ENCODE results near the gene PTPRC.

Gene PTPRC

DNA sequence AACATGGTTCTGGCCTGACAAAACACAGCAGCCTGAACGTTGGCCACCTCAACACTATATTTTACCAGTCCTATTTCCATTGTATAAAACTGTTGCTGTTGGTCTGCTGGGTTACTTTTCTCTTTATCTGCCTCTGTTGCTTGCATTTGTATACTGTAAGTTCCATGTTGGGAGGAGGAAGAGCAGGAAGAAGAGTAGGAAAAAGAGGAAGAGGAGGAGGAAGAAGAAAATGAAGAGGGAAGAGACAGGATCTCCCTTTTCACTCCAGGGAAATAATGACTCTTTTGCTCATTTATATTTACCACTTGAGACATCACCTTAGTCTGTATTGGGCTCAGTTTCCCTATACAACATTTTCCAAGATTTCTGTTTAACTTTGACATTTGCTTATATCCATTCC lies 134.2 kb downstream of the PTPRC start:
- CTCF ChIA-PET = interaction anchor here (1.6 kb wide), 1 partner anchor 340 kb away, joined by 4 read pairs; no protein-coding TSS in a partner anchor
- no peak for DNase-seq (ENCODE audit: extremely low spot score)
- TF ChIP-seq SP1 (IDR thresholded peaks at IDR 0.05) (no peak), NFRKB (IDR thresholded peaks at IDR 0.05) (no peak), ZNF384 (IDR thresholded peaks at IDR 0.05) (no peak), ELF4 (IDR thresholded peaks at IDR 0.05) (no peak), CTBP1 (IDR thresholded peaks at IDR 0.05; ENCODE audit: borderline replicate concordance) (no peak), BHLHE40 (IDR thresholded peaks at IDR 0.05; ENCODE audit: borderline replicate concordance) (no peak), LEF1 (IDR thresholded peaks at IDR 0.05; ENCODE audit: borderline replicate concordance) (no peak), HDGF (IDR thresholded peaks at IDR 0.05; ENCODE audit: borderline replicate concordance) (no peak), ARNT (IDR thresholded peaks at IDR 0.05) (no peak), TARDBP (IDR thresholded peaks at IDR 0.05) (no peak), L3MBTL2 (conservative IDR thresholded peaks at IDR 0.05) (no peak), FOXK2 (IDR thresholded peaks at IDR 0.05) (no peak), SUZ12 (IDR thresholded peaks at IDR 0.05) (no peak), FOXM1 (IDR thresholded peaks at IDR 0.05; ENCODE audit: borderline replicate concordance) (no peak), FOXA1 (IDR thresholded peaks at IDR 0.05) (no peak)
- TF ChIP-seq, protein P1, sequence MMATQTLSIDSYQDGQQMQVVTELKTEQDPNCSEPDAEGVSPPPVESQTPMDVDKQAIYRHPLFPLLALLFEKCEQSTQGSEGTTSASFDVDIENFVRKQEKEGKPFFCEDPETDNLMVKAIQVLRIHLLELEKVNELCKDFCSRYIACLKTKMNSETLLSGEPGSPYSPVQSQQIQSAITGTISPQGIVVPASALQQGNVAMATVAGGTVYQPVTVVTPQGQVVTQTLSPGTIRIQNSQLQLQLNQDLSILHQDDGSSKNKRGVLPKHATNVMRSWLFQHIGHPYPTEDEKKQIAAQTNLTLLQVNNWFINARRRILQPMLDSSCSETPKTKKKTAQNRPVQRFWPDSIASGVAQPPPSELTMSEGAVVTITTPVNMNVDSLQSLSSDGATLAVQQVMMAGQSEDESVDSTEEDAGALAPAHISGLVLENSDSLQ (IDR thresholded peaks at IDR 0.05) = no peak
- POLR2A ChIA-PET = interaction anchor here (0.9 kb wide), 1 partner anchor 163 kb away, joined by 3 read pairs; no protein-coding TSS in a partner anchor

DNA sequence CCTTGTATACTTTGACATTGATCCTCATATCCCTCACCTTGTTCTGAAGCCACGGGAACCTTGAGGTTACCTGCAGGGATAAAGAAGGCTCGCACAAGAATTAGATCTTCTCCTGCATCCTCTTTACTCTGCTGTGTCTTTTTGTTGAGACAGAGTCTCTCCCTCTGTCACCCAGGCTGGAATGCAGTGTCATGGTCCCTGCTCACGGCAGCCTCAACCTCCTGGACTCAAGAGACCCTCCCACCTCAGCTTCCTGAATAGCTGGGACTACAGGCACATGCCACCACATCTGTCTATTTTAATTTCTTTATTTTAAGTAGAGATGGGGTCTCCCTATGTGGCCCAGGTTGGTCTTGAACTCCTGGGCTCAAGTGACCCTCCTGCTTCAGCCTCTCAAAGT lies 134.7 kb downstream of the PTPRC start:
- ChIA-PET POLR2A (interaction anchor here (0.9 kb wide), 1 partner anchor 163 kb away, joined by 3 read pairs; no protein-coding TSS in a partner anchor), CTCF (interaction anchor here (1.6 kb wide), 1 partner anchor 340 kb away, joined by 4 read pairs; no protein-coding TSS in a partner anchor)
- no peak for DNase-seq (ENCODE audit: extremely low spot score)
- TF ChIP-seq L3MBTL2 (conservative IDR thresholded peaks at IDR 0.05) (no peak), LEF1 (IDR thresholded peaks at IDR 0.05; ENCODE audit: borderline replicate concordance) (no peak), CTBP1 (IDR thresholded peaks at IDR 0.05; ENCODE audit: borderline replicate concordance) (no peak), FOXK2 (IDR thresholded peaks at IDR 0.05) (no peak), SP1 (IDR thresholded peaks at IDR 0.05) (no peak), HDGF (IDR thresholded peaks at IDR 0.05; ENCODE audit: borderline replicate concordance) (no peak), ELF4 (IDR thresholded peaks at IDR 0.05) (no peak)
- TF ChIP-seq, protein P1 (IDR thresholded peaks at IDR 0.05) = no peak

DNA sequence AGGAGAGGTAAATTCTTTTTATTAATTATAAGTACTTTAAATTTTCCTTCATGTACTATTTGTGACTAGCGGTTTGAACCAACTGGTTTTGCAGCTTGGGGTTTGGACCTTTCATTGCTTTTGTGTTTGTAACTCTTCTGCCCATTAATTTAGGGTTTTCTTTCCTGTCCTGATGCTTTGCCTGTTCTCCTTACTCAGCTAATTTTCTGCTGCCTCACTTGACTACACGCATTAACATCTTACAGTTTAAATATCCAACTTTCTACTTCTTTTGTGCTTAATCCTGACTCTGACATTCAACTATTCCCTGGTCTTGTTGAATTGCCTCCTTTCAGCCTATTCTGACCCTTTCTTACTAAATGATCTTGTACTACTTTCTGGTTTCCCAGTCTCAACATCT lies 135.6 kb downstream of the PTPRC start:
- ChIA-PET CTCF (no interaction called here), POLR2A (no interaction called here)
- DNase-seq (ENCODE audit: extremely low spot score) = no peak
- TF ChIP-seq ELF4 (IDR thresholded peaks at IDR 0.05) = no peak
- TF ChIP-seq L3MBTL2 (conservative IDR thresholded peaks at IDR 0.05) = no peak
- TF ChIP-seq HDGF (IDR thresholded peaks at IDR 0.05; ENCODE audit: borderline replicate concordance) = no peak
- no peak for TF ChIP-seq CTBP1 (IDR thresholded peaks at IDR 0.05; ENCODE audit: borderline replicate concordance)
- no peak for TF ChIP-seq ARNT (IDR thresholded peaks at IDR 0.05)
- TF ChIP-seq SP1 (IDR thresholded peaks at IDR 0.05) = no peak
- TF ChIP-seq LEF1 (IDR thresholded peaks at IDR 0.05; ENCODE audit: borderline replicate concordance) = no peak
- TF ChIP-seq FOXM1 (IDR thresholded peaks at IDR 0.05; ENCODE audit: borderline replicate concordance) = no peak
- no peak for TF ChIP-seq TARDBP (IDR thresholded peaks at IDR 0.05)
- TF ChIP-seq FOXK2 (IDR thresholded peaks at IDR 0.05) = no peak
- TF ChIP-seq SUZ12 (IDR thresholded peaks at IDR 0.05) = no peak
- TF ChIP-seq ZNF384 (IDR thresholded peaks at IDR 0.05) = no peak
- TF ChIP-seq, protein P1 (IDR thresholded peaks at IDR 0.05) = no peak
- no peak for TF ChIP-seq BHLHE40 (IDR thresholded peaks at IDR 0.05; ENCODE audit: borderline replicate concordance)
- no peak for TF ChIP-seq FOXA1 (IDR thresholded peaks at IDR 0.05)
- TF ChIP-seq NFRKB (IDR thresholded peaks at IDR 0.05) = no peak

DNA sequence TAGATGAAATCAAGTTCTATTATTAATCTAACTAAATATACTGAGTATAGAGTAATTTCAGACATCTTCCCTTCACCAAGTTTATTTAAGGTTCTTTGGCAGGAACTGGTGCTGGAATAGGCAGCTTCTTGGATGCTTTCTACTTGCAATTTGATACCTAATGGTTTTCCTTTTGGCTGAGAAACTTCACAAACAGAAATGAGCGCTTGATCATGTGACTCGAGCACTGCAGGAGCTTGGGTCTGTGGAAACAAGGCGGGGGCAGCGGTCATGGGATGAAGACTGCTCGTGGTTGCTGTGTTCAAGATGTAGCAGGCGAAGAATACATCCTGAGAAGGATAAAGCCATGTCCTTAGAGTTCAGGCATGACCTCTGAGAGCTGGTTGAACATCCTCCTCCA lies 136.8 kb downstream of the PTPRC start:
- DNase-seq (ENCODE audit: extremely low spot score) = peak; percentile 23
- ChIA-PET CTCF (no interaction called here), POLR2A (interaction anchor here (1.0 kb wide), 1 partner anchor 161 kb away, joined by 4 read pairs; no protein-coding TSS in a partner anchor)
- no peak for TF ChIP-seq TARDBP (IDR thresholded peaks at IDR 0.05)
- TF ChIP-seq, protein P1 (IDR thresholded peaks at IDR 0.05) = no peak
- no peak for TF ChIP-seq FOXM1 (IDR thresholded peaks at IDR 0.05; ENCODE audit: borderline replicate concordance)
- no peak for TF ChIP-seq SP1 (IDR thresholded peaks at IDR 0.05)
- no peak for TF ChIP-seq LEF1 (IDR thresholded peaks at IDR 0.05; ENCODE audit: borderline replicate concordance)

DNA sequence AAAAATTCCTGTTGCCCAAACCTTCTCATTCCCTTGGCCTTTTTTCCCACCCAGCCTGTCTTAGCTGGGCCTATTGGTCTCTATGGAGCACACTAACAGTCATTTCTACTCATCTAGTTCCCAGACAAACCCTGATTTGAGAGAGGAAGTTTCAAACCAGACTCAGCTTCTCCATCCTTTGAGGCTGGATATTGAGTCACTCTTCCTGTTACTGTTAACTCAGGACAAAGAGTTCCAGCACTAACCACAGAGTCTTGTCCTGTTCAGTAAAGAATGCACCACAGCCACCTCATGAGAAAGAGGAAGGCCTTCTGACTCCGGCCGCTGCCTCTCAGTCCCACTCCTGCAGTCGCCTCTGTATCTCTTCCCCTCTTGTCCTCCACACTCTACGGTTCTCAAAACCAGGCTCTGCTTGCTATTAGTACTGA lies 137.8 kb downstream of the PTPRC start:
- CTCF ChIA-PET = no interaction called here
- DNase-seq (ENCODE audit: extremely low spot score) = no peak
- POLR2A ChIA-PET = no interaction called here
- TF ChIP-seq SUZ12 (IDR thresholded peaks at IDR 0.05) (no peak), ELF4 (IDR thresholded peaks at IDR 0.05) (no peak), ZNF384 (IDR thresholded peaks at IDR 0.05) (no peak), L3MBTL2 (conservative IDR thresholded peaks at IDR 0.05) (no peak), FOXM1 (IDR thresholded peaks at IDR 0.05; ENCODE audit: borderline replicate concordance) (no peak), CTBP1 (IDR thresholded peaks at IDR 0.05; ENCODE audit: borderline replicate concordance) (no peak), LEF1 (IDR thresholded peaks at IDR 0.05; ENCODE audit: borderline replicate concordance) (no peak), ARNT (IDR thresholded peaks at IDR 0.05) (no peak), HDGF (IDR thresholded peaks at IDR 0.05; ENCODE audit: borderline replicate concordance) (no peak), SP1 (IDR thresholded peaks at IDR 0.05) (no peak), NFRKB (IDR thresholded peaks at IDR 0.05) (no peak), FOXA1 (IDR thresholded peaks at IDR 0.05) (no peak), FOXK2 (IDR thresholded peaks at IDR 0.05) (no peak), BHLHE40 (IDR thresholded peaks at IDR 0.05; ENCODE audit: borderline replicate concordance) (no peak), TARDBP (IDR thresholded peaks at IDR 0.05) (no peak)
- TF ChIP-seq, protein P1 (IDR thresholded peaks at IDR 0.05) = no peak

Data from HEK293T (cell line).